Mucosa of gallbladder (tissue), 1 donor: ENCODE measurements around the gene CHCHD5. TPM values are rescaled to one million over a fixed set of nuclear protein-coding genes. Genes with fewer than 3 reads are reported as not detected.
A peak's percentile ranks its signal among the peaks of the same experiment; 100 is the strongest.
"Not testable (repeated sequence)": the region's sequence is repeated elsewhere in the genome, so short reads cannot be mapped to it uniquely, and the experiment has no call there.

Experiments used
- DNase-seq: peaks from one replicate; pipeline ENCODE4 v3.0.0-alpha.2; 2020; ENCODE audit warnings: low spot score
- total RNA-seq: library from RNA; stranded (reverse); gene quantifications from one replicate; pipeline ENCODE4 v1.2.1, GENCODE V29; 2021
- donor health status: DM: no; HTN: no; CAD: no.

Gene CHCHD5, protein sequence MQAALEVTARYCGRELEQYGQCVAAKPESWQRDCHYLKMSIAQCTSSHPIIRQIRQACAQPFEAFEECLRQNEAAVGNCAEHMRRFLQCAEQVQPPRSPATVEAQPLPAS
- 40.3 TPM for total RNA-seq

DNA sequence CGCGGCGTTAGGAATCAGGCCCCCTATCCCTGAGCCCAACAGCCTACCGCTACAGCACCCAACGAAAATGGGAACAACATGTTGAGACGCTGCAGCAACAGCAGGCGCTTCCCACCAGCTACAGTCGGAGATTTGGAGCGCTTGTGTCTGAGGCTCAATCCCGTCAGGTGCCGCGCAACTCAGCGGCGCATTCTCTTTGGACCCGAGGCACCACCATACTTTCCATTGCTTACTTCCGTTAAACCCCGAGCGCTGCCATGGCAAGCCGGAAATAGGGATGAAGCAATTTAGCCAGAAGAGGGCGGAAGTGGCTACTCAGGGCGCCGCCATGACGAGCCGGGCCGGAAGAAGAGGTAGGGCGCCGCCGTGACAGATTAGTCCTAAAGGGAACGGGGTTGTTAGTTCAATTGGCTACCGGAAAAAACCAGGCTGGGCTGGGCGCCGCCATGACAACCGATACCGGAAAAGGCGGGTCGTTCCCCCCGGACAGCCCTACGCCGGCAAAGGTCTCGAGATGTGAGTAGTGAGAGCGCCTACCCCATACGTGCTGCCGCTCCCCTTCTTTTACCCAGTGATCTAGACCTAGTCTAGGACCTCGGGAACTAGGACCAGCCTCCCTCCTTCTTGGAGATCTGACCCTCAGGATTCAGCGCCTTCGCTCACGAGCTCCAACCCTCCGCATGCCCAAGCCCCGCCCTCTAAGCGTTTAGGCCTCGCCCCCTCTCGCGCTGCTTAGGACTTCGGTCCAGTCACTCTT lies at the start of gene CHCHD5:
Gene CHCHD5, plus strand, starts transcription at position 476 of the 757 bp plus-strand sequence. Its CDS starts 39 bp downstream, at position 515.
- DNase-seq: peak; percentile 96

DNA sequence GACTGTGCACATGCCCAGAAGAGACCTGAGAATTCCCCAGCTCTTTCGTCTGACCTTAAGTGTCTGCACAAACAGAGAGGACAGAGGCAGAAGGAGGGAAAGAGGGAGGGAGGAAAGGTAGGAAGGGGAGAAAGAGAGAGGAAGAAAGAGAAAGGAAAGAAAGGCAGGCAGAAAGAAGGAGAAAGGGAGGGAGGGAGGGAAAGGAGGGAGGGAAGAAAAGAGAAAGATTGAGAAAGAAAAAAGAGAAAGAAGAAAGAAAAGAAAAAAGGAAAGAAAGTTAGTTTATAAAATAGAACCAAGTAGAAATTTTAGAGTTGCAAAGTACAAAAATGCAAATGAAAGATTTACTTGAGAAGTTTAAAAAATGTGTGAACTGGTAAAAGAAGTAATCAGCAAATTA lies 49.6 kb upstream of the CHCHD5 start:
- DNase-seq: no peak

DNA sequence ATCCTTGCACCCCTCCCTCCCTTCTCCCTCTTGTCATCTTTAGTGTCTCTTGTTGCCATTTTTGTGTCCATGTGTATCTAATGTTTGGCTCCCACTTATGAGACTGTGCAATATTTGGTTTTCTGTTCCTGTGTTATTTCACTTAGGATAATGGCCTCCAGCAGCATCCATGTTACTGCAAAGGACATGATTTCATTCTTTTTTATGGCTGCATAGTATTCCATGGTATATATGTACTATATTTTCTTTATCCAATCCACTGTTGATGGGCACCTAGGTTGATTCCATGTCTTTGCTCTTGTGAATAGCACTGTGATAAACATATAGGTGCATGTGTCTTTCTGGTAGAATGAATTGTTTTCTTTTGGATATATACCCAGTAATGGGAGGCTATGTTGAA lies 47.7 kb upstream of the CHCHD5 start:
- DNase-seq: not testable (repeated sequence)

DNA sequence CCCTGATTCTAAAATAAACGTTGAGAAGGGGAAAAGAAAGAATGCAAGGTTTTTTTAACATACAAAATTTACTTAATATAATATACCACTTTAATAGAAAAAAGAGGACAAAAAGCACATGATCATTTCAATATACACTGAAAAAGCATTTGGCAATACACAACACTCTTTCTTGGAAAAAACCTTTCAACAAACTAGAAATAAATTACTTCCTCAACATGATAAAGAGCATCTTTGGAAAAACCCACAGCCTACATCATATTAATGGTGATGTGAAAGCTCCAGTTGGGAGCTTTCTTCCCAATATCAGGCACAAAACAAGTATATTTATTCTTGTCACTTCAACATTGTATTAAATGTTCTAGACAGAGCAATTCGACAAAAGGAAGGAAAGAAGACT lies 45.1 kb upstream of the CHCHD5 start:
- no peak for DNase-seq

DNA sequence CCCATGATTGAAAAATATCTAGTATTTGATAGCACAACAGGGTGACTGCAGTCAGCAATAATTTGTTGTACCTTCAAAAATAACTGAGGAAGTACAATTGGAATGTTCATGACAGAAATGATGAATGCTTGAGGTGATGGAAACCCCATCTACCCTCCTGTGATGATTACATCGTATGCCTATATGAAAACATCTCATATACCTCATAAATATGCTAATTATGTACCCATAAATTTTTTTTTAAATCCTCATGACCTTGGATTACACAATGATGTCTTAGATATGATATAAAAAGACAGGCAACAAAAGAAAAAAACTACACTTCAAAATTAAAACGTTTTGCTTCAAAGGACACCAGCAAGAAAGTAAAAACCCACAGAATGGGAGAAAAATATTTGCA lies 43.5 kb upstream of the CHCHD5 start:
- no peak for DNase-seq

DNA sequence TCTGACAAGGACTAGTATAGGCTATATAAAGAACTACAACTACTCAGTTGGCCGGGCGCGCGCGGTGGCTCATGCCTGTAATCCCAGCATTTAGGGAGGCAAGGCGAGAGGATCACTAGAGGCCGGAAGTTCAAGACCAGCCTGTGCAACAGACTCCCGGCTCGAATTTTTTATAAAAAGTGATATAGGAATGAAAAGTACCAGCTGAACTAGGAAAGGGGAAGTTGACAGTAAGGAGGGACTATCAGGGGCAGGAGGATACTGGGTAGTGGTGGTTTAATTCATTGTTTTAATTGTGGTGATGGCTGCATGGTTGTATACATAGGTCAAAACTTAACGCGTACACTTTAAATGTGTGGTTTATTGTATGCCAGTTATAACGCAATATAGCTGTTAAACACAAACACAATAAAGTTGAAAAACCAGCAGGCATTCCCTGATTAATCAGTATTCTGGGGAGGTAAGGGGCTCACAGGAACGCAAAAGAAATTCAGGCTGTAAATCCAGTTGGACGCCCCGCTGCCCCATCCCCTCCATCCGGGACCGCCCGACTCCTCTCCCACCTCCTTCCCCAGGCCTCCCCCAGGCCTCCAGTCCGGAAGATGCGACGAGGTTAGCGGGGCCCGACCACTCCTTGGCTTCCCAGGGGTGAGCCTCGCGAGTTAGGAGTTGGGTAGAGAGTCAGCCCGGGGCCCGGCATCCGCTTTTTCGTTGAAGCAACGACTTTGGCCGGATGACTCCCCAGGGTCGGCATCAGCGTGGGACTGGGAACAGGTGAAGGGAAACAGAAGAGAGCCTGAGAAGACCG lies 42.9 kb upstream of the CHCHD5 start:
- no peak for DNase-seq

DNA sequence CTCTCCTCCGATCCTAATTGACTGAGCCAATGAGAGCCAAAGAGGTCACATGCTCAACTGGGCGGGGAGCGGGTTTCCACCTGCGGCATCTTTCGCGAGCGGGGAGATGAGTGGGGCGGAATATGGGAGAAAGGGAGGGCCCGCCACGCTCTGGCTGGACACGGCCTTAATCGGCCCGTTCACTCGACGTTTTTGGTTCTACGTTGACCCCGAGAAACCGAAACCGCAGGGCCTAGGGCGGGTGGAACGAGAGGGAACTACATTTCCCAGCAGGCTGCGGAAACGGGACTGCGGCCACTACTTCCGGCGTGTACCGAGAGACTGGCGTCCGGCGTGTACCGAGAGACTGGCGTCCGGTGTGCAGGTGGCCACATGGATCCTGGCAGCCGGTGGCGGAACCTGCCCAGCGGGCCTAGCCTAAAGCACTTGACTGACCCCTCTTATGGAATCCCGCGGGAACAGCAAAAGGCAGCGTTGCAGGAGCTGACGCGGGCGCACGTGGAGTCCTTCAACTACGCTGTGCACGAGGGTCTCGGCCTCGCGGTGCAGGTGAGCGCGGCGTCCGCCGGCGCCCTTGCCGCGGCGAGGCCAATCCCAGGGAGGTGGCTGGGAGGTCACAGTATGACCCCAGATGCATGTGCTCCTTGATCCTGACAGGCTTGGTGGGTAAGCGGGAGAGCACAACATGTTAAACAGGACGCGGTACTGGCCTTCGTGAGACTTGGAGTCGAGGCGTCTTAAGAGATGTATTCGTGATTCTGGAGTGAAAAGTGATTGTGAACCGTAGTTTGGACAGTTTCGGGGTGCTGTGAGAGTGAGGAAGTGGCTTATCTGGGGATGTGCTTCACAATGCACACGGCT lies 42.1 kb upstream of the CHCHD5 start, which contains the start of gene POLR1B:
Gene POLR1B, plus strand, starts transcription at position 343 of the 861 bp plus-strand sequence. Its CDS starts 30 bp downstream, at position 373.
- peak; percentile 86 for DNase-seq

DNA sequence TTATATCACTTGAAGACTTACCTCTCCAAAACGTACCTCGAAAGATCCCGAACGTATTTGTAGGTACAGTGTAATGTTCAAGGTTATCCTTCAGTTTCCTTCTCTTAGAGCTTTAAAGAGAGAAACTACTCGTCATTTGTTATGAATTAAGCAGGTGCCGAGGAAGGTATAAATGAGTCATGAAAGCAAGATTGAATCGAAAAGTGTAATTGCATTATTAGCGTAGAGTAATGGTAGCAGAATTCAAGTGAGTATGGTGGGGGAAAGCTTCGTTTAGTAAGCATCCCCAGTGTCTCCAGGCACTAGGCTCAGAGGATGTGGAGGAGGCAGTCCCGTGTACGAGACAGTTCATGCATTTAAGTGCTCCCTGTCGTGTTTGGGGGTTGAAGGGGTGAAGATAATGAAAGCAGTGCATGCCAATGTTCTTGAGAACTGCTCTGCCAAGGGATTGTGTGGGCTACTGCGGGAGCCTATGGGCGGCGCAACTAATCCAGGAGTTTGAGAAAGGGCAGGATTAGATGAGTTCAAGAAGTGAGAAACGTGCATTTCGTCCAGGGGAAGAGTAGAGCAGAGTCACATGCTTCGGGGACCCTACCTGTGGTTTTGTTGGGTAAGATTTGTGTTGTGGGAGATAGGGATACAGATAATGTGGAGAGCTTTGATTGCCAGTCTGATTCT lies 41.3 kb upstream of the CHCHD5 start:
- DNase-seq: no peak

DNA sequence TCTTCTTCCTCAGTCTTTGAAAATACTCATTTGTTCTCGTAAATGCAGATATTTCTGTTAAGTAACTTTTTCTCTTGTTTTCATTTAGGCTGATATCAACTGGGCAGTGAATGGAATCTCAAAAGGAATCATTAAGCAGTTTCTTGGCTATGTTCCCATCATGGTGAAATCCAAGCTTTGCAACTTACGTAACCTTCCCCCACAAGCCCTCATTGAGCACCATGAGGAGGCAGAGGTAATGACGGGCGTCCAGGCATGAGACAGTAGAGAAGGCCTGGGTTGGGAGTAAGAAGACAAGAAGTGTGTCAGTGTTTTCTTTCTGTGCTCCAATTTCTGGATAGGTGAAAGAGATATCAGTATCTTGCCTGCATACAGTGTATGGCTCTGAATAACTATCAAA lies 37.1 kb upstream of the CHCHD5 start:
- DNase-seq: no peak

DNA sequence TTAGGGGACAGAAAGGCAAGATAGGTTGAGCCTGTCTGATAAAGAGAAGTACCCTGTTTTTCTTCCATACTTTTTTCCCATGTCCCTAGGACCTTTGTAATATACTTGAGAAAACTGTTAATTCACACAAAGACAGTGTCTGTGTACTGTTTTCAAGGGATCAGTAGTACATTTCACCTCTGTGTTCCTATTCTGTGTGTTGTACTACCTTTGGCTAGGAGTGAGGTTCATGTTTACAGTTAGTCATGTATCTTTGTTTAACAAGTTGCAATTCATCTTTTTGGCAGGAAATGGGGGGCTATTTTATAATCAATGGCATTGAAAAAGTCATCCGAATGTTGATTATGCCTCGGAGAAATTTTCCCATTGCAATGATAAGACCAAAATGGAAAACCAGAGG lies 35.4 kb upstream of the CHCHD5 start:
- no peak for DNase-seq

DNA sequence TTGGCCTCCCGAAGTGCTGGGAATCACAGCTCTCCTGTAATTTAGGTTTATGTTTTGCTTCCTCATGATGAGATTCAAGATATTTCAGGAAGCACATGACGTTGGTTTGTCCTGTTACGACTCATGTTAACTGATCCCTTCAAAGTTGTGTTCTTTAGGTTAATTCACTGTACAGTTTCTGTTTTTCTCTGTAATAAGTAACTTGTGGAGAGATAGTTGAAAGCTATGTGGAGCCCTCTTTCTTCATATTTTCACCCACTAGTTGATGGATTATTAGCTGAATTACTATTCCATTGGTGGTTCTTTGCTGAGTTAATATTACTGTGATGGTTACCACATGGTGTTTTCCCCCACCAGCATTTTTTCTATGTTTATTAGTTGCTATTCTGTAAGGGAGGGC lies 18.3 kb upstream of the CHCHD5 start:
- no peak for DNase-seq

DNA sequence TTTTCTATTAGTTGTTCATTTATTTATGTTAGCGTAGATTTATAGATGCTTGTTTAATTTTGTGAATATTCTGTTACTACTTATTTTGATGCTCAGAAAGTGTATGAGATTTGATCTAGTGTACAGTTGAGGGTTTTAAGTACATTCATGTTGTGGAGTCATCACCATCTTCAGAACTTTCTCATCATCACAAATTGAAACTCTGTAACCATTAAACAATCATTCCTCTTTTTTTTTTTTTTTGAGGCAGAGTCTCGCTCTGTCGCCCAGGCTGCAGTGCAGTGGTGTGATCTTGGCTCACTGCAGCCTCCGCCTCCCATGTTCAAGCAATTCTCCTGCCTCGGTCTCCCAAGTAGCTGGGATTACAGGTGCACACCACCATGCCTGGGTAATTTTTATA lies 17.9 kb upstream of the CHCHD5 start:
- DNase-seq: not testable (repeated sequence)

DNA sequence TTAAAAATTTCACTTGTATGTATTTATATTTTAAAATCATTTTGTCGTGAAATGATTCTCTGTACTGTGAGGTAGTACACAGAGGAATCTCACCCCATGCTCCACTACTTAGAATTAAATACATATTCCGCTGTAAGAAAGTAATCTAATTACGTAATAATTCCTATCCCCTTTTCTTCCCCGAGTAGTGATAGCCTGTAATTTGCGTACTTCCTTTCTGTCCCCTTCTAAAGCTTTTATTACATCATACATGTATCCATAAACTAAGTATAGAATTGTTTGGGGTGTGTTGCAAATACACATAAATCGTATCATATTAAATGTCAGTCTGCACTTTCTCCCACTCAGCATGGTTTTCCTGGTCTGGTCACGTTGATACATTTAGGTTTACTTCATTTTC lies 12.4 kb upstream of the CHCHD5 start:
- DNase-seq: no peak

DNA sequence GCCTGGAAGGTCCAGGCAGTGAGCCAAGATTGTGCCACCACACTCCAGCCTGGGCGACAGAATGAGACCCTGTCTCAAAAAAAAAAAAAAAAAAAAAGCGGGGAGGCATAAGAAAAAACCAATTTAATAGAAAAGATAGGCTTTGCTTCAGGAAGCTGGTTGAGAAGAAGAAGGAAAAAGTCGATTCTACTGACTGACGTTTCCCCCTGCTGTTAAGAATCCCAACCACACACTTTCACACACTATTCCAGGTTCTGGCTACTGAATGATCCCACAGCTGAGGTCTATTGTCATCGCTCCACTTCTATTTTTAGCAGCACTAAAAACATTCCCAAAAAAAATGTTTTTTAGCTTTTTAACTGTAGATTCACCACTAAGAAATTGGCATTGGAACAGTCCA lies 6.7 kb upstream of the CHCHD5 start:
- no peak for DNase-seq

DNA sequence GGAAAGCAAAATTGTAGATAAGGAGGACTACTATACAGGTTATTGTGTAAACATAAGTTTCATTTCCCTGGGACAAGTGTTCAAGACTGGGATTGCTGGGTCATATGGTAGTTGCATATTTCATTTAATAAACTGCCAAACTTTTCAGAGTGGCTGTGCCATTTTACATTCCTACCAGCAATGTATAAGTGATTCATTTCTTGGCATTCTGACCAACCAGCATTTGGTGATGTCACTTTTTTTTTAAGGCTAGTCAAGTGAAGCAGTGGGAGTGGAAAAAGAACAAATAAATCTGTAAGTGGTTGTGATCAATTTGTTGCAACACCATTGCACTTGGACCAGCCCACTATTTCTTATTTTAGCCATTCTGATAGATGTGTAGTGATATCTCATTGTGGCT lies 5.2 kb upstream of the CHCHD5 start:
- no peak for DNase-seq

DNA sequence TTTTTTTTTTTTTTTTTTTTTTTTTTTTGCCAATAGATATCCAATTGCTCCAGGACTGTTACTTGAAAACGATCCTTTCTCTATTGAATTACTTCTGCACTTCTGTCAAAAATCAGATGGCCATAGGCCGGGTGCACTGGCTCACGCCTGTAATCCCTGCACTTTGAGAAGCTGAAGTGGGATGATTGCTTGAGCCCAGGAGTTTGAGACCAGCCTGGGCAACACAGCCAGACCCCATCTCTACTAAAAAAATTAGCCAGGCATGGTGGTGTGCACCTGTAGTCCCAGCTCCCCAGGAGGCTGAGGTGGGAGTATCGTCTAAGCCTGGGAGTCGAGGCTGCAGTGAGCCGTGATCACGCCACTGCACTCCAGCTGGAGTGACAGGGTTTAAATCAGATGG lies 4.3 kb upstream of the CHCHD5 start:
- DNase-seq: no peak

DNA sequence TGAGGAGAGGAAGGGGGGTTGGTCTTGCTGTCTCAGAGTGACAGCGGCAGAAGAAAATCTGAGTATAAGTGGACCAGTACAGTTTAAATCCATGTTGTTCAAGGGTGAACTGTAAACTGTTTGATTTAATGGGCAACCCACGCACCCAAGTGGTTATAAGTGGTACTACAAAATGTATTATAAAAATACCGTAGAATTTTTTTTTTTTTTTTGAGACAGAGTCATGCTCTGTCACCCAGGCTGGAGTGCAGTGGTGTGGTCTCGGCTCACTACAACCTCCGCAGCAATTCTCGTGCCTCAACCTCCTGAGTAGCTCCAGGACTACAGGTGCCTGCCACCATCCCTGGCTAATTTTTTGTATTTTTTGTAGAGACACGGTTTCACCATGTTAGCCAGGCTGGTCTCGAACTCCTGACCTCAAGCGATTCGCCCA lies 2.1 kb upstream of the CHCHD5 start:
- peak; percentile 33 for DNase-seq

DNA sequence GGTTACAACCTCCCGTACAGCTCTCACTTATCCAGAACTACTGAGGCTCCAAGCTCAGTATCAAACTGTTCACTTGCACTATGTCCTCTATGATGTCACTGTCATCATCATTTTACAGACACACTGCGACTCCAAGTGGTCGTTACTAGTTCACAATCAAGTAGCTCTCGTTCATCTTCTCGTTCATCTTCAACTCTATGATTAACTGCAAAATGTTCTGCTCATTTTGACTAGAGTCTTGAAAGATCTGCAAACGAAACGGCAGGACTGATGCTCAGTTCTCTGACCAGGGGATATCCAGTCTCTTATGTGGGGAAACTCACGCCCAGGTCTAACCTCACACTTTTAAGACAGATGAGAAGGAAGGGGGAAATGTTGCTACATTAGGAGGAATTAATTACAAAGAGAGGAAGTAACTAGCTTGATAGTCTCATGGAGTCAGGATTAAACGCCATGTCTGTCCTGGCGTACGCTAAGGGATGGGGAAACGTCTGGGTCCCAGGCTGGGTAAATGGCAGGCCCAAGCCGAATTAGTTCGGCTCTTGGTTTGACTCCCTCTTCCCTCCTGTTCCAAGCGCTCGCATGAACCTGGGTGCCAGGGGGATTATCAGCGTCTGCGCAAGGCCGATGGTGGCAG lies 794 bp upstream of the CHCHD5 start:
- no peak for DNase-seq

DNA sequence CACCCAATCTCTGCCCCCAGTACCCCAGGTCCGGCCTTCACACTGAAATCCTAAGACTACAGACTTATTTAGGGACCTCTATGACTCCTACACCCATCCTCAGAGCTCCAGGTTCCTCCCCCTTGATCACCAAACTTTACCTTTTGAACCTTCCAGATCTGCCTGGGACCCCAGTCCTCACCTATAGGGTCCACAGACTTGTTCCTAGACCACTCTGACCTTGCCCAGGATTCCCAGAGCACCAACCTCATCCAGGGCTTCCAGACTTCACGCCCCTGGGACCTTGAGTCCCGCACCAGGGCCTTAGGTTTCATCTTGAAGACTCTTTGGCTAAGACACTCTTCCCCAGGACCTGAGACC lies 462 bp downstream of the CHCHD5 start:
- DNase-seq: no peak

DNA sequence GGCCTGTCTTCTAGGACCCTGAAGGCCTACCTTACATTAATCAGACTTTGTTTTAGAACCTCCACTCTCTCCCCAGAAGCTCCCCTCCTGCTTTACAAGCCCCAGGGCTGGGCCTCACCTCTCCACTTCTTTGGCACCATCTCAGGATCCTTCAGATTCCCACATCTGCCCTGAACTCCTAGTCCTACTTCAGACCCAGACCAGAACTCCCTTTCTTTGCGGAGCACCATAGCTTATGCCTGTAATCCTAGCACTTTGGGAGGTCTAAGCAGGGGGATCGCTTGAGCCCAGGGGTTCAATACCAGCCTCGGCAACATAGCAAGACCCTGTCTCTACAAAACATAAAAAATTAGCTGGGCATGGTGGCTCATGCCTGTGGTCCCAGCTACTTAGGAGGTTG lies 991 bp downstream of the CHCHD5 start:
- no peak for DNase-seq
